Hematopoietic multipotent progenitor cell (in vitro differentiated cells): ENCODE measurements around the gene INPP4B. TPM values are rescaled to one million over a fixed set of nuclear protein-coding genes. Genes with fewer than 3 reads are reported as not detected.

Experiments used
- DNase-seq, 3 donors: peaks; one replicate each; pipeline ENCODE4 v3.0.0-alpha.2; 2011 to 2015; ENCODE audit warnings: low read depth in 2 of 3, low spot score in 2 of 3
- total RNA-seq: library from RNA; depleted of rRNA; stranded (reverse); fragments of >200 nt; gene quantifications from one replicate; pipeline ENCODE4 v1.2.3, GENCODE V29; 2012

Gene INPP4B
- total RNA-seq, 1 donor: 24.5 TPM

DNA sequence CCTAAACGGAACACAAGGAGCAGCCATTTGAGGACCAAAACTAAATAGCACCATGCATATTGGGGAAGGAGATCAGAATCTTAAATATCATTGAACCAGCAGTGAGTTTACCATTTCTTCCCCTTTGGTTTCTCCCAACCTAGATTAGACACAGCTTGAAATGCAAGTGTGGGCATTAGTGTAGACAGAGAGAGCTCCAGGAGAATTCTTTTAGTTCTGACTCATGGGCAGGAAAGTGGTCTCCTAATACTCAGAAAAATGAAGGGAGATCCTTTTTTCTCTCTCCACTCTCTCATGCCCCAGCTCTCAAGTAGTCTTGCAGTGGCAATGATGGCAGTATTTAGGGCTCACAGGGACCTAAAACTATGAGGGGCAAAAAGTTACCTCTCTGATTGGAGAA lies 567.9 kb downstream of the INPP4B start:
- DNase-seq: no peak

DNA sequence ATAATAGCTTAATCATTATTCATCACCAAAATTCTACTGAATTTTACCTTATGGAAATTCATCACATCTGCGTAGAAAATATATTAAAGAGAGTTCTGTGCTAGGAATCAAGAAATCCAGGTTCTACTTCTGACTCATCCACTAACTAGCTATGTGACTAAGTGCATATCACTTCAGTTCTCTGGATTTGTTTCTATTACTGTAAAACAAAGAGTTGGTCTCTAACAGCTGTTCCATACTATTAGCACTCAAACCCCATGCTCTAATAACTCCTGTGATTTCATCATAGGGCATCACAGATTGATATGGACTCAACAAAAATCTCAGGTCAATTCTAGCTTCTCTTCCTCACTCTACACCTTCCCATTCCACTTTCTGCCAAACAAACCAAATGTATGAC lies 572.0 kb downstream of the INPP4B start:
- no peak for DNase-seq

DNA sequence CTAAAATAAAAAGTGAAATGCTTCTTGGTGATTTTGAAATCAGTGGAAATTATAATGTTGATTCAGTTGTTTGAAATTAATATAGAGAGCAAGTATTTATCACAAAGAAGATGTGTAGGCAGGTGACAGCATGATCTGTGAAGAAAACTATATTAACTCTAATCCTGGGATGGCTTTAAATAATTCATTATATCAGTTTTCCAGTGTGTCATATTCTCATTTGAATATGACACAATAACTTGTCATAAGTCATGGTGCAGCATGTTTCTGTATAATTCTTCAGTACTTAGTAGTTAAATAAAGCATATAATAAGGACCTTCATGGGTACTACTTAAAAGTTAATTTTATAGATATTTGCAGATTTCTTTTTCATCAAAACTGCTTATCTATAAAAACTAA lies 573.6 kb downstream of the INPP4B start:
- no peak for DNase-seq

DNA sequence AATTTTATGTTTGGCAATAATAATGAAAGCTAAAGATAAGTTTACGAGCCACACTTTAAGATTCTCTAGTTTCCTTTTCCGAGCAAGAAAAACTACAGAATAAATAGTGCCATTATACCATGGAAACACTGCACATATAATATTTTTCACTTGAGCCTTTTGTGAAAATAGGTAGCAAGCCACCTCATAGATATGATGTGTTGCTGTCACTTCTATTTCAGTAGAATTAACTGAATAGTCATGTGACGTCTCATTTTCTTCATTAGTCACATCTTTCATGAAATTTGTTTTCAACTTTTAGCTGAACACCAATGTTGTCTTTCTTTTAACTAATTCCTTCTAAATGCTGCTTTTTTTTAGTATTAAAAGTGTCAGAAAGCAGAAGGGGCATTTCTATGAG lies 574.3 kb downstream of the INPP4B start:
- DNase-seq: no peak

DNA sequence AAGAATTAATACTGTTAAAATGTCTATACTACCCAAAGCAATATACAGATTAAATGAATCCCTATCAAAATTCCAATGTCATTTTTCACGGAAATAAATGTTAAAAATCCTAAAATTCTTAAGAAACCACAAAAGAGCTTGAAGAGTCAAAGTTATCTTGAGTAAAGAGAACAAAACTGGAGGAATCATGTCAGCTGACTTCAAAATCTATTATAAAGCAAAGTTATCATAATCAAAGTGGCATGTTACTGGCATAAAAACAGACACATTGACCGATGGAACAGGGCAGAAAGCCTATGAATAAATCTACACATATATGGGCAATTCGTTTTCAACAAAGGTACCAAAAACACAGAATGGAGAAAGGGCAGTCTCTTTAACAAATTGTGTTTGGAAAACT lies 579.0 kb downstream of the INPP4B start:
- no peak for DNase-seq

DNA sequence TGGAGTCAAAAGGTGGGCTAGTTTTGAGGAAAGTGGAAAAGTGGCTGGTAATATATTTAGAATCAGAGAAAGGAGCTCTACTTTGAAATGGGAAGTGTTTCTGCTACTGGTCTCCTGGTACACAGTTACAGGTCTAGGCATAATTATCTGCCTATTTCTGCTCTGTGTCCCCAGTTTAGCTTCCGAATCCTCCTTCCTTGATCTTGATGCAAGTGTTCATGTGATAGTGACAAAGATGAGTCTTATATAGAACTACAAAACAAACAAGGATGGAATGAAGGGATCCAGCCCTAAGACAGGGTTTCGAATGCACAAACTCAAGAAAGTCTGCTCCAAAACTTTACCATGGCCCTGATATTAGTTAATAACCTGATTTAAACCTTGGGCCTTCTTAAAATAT lies 580.2 kb downstream of the INPP4B start:
- no peak for DNase-seq

DNA sequence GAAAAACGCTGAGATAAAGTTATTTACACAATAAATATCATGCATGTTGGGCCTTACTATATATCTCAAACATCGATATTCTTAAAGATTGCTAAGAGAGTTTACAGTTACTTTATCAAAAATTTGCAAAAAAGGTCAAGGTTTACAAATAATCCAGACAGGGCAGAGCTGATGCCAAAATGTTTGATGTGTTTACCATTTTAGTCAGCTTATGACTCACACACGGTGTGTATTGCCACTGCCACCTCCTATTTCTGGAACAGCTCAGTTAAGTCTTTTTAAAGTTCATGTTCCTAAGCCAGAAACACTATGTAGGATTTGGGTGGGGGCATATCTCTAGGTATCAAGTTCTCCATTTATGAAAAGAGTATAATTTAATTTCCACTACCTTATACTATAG lies 580.6 kb downstream of the INPP4B start:
- DNase-seq: no peak

DNA sequence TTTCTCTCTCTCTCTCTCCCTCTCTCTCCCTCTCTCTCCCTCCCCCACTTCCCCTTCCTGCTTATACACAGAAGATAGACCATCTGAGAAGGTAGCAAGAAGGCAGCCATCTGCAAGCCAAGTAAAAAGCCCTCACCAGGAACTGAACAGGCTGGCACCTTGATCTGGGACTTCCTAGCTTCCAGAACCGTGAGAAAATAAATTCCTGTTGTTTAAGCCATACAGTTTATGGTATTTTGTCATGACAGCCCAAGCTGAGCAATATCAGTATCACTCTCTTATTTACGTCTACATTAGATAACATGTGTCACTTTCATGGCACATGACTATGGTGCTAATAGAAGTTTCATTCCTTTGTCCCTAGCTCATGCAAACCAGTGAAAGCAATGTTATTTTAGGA lies 581.1 kb downstream of the INPP4B start:
- no peak for DNase-seq

DNA sequence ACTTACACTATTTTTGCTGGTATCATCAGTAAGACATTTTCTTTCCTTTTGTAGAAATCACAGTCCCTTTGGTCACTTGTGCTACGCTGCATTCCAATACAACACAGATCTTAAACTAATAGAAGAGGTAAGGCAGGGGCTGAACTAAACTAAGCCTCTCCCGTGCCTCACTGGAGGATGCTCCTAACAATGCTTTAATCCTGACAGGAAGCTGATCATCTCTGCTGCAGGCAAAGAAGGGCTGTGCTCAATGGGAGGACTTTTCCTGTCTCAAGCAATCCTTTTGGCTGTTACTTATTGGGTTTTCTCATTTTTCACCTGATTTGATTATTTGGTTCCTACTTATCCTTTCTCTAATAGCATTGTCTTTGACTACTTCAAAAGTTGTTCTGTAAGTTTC lies 583.1 kb downstream of the INPP4B start:
- DNase-seq: no peak

DNA sequence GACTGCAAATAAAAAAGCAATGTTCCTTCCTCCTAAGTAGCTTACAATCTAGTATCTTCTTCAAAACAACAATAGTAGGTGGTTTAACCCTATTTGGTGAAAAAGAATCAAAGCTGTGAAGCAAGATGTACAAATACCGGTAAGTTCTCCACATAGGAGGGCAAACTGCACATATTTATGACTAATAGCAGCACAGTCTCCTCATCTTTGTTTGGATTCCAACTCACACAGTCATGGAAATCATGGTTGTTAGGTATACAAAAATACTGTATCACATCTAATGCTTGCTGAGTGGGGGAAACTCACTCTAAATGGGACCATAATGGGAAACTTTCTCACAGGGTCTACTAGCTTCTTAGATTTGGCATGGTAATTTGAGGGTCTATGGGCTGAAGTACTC lies 597.2 kb downstream of the INPP4B start:
- no peak for DNase-seq

DNA sequence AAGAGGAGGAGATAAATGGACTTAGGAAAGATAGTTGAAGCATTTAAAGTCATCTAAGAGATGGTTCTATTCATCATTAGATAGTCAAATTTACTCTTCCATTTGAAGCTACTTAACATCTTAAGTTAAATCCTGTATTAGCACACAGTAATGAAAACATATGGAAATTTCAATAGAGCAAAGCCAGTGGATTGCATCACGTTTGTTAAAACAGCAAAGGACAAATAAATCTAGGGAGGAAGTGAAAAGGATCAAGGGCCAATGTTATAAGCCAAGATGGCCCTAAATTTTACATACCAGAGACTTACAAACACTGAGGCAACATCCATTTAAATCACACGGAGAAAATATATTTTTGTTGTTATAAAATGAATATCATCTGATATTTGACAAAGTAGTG lies 602.8 kb downstream of the INPP4B start:
- no peak for DNase-seq

DNA sequence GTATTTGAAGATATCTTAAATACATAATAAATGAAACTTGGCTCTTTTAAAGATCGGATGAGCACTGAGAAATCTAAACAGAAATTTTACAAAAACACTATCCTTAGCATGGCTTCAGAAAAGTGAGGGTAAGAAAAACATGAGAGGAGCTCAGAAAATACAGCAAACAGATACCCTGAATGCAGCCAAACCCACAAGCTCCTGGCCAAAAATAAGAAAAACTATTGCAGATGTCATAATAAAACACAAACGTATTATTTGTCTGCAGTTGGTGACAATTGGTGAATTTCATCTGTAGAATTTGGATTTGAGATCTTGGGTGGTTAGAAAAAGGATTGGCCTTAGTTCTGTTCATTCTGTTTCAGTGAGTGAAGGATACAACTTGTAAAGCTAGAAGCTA lies 603.9 kb downstream of the INPP4B start:
- no peak for DNase-seq

DNA sequence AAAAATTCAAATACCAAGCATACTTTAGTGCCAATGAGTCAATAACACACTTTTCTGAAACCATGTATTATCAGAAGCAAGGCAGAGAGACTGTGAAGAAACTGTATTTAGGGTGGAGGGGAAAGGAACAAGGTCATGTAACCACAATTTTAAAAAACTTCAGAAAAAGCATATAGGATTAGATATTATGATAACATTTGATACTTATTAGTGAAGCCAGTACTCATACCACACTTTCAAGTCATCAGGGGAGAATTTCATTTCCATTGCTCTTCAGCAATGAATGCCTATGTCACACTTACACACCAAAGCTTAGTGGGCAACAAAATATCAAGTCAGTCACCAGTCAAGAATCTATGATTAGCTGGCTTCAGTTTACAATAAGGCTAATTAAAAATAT lies 607.5 kb downstream of the INPP4B start:
- DNase-seq: no peak

DNA sequence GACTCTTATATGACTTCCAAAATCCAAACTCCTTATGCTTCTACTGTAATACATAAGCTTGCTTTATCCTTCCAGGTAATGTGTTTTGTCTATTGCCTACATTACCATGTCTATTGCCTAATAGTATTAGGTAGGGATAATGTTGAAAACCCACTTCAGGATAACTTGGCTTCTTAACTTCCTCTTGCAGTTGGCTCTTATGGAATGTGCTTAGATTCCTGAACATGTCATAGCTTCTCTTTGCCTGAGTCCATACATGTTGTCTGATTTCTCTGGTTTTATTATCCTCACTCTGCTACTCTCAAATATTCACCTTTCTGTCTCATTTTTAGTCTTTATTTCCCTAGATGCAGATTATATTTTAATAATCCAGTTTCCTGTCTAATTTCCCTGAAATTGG lies 609.8 kb downstream of the INPP4B start:
- DNase-seq: no peak

DNA sequence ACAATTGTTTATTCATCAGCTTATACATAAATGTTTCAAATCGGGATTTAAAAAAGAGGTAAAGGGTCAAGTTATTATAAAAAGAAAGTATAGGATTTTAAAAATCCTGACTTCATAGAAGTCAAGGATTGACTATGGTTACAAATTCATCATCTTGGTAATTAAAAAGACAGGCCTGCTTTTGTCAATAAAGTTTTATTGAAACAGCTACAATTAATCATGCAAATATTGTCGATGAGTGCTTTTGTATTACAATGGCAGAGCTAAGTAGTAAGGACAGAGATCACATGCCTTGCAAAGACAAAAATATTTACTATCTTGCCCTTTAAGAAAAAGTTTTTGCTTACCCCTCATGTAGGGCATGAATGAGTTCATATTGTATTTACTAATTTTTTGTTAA lies 614.3 kb downstream of the INPP4B start:
- DNase-seq: no peak

DNA sequence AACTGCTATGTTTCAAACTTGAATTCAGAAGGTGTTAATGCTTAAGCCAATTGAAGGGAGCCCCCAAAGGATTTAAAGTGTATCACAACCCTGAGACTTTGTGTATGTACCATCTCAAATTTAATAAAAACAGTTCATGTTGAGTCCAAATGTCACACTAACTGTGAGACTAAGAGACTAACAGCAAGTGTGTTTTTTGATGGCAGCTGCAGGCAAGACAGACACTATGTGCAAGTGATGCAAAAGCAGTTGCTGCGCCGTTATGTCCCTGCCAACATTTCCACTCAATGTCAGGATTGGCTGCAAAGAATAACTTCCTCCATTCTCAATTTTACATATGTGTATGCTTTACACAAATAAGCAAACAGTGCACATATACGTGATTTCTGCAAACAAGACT lies 615.1 kb downstream of the INPP4B start:
- no peak for DNase-seq

DNA sequence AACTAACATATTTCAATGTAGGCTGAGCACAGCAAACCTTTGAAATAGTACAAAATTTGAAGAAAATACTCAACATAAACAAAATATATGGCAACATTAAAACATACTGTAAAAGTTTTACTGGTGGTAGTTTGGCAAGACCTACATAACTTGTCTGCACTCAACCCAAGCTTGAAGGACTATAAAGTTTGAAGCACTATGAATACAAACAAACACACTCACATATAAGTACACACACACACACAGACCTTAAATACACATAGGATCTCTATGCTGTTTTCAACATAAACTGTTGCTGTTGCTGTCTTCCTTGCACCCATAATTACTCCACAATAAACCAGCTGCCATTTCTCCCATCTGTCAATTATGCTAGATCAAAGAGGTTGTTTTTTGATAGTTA lies 620.1 kb downstream of the INPP4B start:
- no peak for DNase-seq

DNA sequence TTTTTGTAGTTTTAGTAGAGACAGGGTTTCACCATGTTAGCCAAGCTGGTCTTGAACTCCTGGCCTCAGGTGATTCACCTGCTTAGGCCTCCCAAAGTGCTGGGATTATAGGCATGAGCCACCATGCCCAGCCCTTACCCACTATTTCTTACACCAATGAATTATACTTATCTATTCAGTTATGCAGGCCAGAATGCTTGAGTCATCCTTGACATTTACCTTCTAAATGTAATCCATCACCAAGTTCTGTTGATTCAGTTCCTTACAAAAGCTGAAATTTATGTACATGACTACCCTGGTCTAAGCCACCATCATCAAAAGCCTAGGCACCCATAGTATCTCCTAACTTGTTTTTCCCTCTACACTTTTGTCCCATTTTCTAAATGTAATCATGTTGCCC lies 624.0 kb downstream of the INPP4B start:
- no peak for DNase-seq

DNA sequence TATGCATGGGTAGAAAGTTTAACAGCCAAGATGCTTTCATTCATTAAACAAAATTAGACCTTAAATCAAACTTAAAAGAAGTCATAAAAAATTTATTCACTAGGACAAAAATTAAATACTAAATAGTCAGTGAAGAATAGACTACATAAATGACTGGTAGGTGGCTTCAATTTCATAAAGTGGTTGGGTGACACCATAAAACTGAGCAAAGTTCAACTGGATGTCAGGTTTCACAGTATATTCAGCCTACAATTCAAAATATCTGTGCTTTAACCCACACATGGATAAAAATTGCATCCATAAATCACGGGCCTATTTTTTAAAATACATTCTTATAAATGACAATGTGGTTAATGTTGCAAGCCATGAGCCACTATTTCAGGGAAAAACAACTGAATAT lies 627.4 kb downstream of the INPP4B start:
- no peak for DNase-seq

DNA sequence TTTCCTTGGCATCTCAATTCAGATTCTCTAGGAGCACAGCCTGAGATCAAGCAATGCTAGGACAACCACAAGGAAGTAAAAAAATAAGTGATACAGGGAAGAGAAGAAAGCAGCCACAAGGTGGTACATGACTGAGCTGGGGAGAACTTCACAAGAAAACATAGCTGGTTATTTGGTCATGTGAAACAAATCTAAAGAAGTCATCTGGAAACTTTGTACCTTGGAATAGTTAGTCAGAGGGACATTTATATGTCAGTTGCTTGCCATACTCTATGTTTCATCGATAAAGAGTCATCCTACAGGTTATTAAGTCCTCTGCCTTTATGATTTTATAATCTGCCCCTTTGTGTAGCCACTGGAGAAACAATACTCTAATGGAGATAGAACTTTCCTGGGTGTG lies 634.7 kb downstream of the INPP4B start:
- peak in 1 of 3 donors; percentile 10 for DNase-seq

DNA sequence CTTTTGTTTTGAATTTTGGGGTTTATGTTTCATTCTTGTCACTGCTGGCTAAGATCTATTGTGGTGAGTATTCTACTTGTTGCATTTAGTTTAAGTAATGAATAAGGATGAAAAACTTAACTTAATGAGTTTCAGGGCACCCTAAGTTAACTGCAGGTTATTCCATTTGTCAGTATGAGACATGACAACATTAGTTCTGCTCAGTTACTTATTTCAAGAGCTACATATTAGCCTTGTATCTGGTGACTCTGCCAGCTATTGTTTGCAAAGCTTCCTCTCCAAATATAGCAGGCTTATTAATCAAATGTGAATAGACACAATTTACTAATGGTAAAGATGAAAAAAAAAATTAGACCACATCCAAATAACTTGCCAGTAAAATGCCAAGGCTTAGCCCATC lies 642.6 kb downstream of the INPP4B start:
- no peak for DNase-seq

DNA sequence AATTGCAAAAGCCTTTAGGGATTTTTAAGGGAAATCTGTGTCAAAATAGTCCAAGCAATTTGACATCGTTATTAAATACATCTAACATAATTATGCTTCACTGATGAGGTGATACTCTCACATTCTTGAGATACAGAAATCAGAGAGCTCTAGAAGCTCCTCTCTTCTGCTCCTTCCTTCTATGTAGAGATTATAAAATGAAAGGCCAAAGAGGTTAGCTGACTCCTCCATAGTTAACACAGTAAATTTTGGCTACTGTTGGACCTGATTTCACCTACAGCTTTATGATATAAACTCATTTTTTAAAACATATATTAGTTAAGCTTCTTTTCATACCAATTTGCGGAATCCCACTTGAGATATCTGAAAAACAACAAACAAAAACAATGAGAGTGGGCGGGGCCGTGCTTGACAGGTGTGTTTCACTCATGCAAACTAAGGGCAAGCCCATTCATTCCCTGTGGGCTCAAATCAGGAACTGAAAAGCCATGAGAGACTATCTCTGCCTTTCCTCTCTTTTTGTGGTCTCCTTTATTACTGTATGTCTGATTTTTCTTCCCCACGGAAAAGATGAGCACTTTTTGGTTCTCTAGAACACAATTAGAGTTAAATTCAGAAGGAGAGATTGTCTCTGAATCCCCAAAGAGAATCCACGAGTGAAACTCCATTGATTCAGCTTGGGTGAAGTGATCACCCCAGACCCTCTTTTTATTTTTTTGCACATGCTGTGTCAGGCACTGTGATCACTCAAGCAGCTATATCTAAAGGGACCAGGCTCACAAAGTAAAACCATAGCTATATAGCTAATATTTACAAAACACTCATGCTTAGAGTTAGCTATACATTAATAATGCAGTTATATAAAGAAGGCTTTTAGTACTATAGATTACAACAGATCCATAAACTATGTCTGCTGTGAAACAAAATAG lies 643.4 kb downstream of the INPP4B start:
- no peak for DNase-seq

DNA sequence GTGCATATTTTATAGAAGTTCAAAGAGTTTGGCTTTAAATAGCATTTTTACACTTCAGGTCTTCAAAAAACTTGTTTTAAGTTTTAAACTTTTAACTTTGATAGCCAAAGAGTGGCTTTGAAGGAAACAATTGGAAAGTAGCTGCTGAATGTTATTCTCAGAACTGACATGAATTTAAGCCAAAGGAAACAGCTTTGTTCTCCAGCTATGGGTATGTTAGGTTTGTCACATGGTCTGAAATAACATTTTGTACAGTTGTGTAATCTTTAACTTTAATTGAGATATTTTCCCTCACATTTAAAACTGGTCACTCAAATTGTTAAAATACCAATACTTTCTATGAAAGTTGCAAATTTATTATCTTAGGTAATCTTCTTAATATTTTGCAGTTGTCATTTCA lies 645.1 kb downstream of the INPP4B start:
- no peak for DNase-seq
